AG04449 (cell line): ENCODE results near the gene ZNF25.
"Not testable (repeated sequence)": the region's sequence is repeated elsewhere in the genome, so short reads cannot be mapped to it uniquely, and the experiment has no call there.

Experiments used
- CTCF ChIA-PET: fragments of 350-600 bp; formaldehyde crosslinking; extraction: SDS; loops from one replicate; lab custom pipeline; 2021; ENCODE audit warnings: antibody characterized with exemption; lab: Yijun Ruan, JAX
- POLR2A ChIA-PET: fragments of 400-600, 350-600 bp; formaldehyde crosslinking; extraction: SDS; loops from one replicate; lab custom pipeline; 2020; ENCODE audit warnings: antibody characterized with exemption, inconsistent platforms; lab: Yijun Ruan, JAX
- DNase-seq: peaks from one replicate; pipeline ENCODE4 v3.0.0-alpha.2; 2010; ENCODE audit warnings: low read depth, low spot score
- H3K4me3 ChIP-seq: 2 replicates; pipeline ENCODE4 v1.5.1; 2011; ENCODE audit warnings: low read depth, mild to moderate bottlenecking, control low read depth, low read length
- TF ChIP-seq, protein P1 (sequence below): IDR thresholded peaks from one replicate; pipeline ENCODE4 v1.5.1; 2011; ENCODE audit warnings: mild to moderate bottlenecking, moderate library complexity, low read length, control low read depth, inconsistent platforms; ENCODE audit not compliant: insufficient read depth; ENCODE audit errors: missing control alignments

ZNF25 gene

DNA sequence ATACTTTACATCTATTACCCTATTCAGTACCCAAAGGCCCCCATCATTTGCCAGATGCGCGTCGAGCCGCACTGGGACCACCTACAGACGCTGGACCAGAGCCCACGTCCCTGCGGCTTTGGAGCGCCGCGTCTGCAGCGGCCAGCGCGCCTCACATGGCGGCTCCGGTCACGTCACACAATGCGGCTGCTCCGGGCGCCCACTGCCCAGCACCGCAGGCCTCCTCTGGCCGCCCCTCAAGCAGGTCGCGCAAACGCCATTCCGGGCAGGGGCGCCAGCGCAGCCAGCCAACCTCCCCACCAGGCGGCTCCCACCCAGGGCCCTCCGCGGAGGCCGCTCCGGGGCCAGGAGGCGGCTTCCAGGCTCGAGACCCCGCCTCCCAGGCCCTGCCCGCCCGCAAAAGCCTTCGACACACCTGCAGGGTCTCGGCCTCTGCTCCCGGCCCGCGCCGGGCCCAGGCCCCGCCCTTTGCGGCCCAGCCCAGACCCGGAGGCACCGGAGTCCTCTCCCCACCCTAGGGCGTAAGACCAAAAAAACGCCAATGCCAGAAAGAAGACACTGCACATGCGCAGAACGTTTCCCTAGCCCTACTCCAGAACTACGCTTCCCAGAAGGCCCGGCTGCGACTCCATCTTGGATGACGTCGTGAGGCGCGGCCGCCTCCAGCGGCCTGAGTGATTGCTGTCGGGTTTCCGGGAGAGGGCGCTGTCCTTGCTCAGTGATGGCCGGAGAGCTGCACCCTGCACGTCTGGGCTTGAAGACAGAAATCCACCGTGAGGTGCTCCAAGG, at the start of gene ZNF25:
TSS of gene ZNF25 (minus strand) at position 557 of the 789 bp plus-strand sequence. CDS start 4,925 bp downstream, outside the sequence.
- ChIA-PET CTCF (interaction anchor here (0.6 to 4.1 kb wide), 23 partner anchors 10 to 390 kb away, joined by 3 to 25 read pairs (median 4); partner anchors contain the start of gene ZNF33A), POLR2A (interaction anchor here (1.0 to 1.1 kb wide), 3 partner anchors 16 to 34 kb away, joined by 3 to 4 read pairs (median 4); partner anchors contain the start of gene ZNF33A)
- DNase-seq, result peak; percentile 89
- TF ChIP-seq, protein P1, sequence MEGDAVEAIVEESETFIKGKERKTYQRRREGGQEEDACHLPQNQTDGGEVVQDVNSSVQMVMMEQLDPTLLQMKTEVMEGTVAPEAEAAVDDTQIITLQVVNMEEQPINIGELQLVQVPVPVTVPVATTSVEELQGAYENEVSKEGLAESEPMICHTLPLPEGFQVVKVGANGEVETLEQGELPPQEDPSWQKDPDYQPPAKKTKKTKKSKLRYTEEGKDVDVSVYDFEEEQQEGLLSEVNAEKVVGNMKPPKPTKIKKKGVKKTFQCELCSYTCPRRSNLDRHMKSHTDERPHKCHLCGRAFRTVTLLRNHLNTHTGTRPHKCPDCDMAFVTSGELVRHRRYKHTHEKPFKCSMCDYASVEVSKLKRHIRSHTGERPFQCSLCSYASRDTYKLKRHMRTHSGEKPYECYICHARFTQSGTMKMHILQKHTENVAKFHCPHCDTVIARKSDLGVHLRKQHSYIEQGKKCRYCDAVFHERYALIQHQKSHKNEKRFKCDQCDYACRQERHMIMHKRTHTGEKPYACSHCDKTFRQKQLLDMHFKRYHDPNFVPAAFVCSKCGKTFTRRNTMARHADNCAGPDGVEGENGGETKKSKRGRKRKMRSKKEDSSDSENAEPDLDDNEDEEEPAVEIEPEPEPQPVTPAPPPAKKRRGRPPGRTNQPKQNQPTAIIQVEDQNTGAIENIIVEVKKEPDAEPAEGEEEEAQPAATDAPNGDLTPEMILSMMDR, result peak; percentile 96
- H3K4me3 ChIP-seq, result peak within 1 kb of the TSS; percentile 81

DNA sequence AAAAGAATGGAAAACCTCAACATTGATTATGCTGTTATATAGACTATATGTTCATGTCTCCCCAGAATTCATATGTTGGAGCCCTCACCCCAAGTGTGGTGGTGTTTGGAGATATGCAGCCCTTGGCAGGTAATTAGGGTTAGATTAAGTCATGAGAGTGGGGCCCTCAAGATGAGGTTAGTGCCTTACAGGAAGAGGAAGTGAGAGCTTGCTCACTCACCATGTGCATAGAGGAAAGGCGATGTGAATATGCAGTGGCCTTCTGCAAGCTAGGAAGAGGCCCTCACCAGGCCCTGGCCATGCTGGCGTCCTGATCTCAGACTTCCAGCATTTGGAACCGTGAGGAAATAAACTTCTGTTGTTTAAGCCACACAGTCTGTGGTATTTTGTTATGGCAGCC, 48.8 kb upstream of the ZNF25 start:
- ChIA-PET POLR2A (no interaction called here), CTCF (no interaction called here)
- H3K4me3 ChIP-seq, result no peak overlapping the region
- TF ChIP-seq, protein P1, result no peak
- no peak for DNase-seq

DNA sequence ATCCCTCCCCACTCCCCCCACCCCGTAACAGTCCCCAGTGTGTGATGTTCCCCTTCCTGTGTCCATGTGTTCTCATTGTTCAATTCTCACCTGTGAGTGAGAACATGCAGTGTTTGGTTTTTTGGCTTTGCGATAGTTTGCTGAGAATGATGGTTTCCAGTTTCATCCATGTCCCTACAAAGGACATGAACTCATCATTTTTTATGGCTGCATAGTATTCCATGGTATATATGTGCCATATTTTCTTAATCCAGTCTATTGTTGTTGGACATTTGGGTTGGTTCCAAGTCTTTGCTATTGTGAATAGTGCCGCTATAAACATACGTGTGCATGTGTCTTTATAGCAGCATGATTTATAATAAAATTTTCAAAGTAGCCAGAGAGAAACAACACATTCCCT, 42.7 kb upstream of the ZNF25 start:
- DNase-seq, POLR2A ChIA-PET, CTCF ChIA-PET, H3K4me3 ChIP-seq: not testable (repeated sequence)

DNA sequence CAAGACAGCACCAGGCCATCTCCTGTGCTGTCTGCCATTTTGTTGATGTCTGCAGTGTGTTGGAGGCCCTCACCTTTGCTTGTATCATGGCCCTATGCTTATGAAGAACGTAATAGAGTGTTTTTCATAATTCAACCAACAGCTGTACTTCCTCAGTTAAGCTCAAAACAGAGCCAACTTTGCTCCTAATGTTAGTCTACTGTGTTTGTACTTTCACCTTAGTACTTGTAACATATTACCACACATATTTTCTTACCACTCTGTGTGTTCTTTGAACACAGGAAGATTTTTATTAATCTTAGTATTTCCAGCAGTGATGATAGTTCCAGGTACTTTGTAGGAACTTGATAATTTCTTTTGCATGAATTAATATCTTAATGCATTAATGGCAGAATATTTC, 39.9 kb upstream of the ZNF25 start:
- ChIA-PET POLR2A (no interaction called here), CTCF (no interaction called here)
- no peak for DNase-seq
- no peak overlapping the region for H3K4me3 ChIP-seq
- TF ChIP-seq, protein P1, result no peak

DNA sequence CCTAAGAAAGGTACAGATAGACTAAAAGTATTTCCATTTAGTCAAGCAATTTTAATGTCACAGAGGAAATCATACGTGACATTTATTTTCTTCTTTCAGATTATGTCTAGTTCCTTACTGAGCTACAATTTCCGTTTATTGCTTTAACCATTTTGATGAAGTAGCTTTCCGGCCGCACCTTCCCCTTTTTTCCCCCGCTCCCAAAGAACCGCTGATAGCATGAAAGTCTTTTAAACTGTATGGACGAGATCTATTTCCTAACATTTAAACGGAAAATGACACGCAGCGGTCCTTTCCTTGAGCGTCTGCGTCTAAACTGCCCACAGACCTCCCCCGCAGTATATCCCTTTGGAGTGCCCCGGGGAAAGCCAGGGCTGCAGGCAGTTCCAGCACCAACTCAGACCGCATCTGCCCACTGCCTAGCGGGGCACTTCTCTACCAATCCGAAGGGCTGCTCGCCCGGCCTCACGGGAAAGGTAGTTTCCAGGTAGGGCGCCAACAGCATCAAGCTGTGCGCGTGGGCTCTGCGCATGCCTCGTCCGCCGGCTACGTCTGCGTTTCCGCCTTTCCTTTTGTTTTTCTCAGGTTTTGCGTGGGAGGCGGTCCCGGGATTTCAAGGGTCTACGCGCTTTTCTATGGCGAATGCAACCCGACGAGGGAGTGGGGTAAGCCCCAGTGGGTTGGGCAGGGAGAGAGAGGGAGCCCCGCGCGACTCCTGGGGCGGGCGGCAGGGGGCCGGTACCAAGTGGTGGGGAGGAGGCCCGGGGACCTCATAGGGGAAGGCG, 33.9 kb upstream of the ZNF25 start, which contains the start of gene ZNF33A:
TSS of gene ZNF33A (plus strand) at position 557 of the 785 bp plus-strand sequence. CDS start 1,667 bp downstream, outside the sequence.
- DNase-seq, result peak; percentile 58
- TF ChIP-seq, protein P1, result peak; percentile 0
- POLR2A ChIA-PET, result interaction anchor here (0.6 to 0.7 kb wide), 3 partner anchors 32 to 33 kb away, joined by 3 to 4 read pairs (median 4); partner anchors contain the start of gene ZNF25
- H3K4me3 ChIP-seq, result peak within 1 kb of the TSS; percentile 72
- CTCF ChIA-PET, result interaction anchor here (4.4 kb wide), 1 partner anchor 34 kb away, joined by 25 read pairs; the partner anchor contains the start of gene ZNF25

DNA sequence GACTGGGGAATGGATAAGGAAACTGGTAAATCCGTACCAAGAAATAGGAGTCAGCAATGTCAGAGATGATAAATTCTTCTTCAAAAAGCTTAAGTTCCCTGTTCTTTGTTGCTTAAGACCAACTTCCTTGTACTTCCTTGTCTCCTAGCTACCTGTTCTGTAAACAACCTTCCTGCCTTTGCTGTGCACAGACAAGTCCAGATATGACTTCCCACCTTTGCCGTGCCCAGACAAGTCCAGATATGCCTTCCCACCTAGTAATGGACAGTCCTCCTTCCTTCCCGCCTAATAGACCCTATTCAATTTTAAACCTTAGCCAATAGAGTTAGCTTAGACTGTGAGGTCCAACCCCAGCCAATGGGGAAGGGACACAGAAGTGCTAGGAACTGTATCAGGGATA, 31.5 kb upstream of the ZNF25 start:
- POLR2A ChIA-PET, result no interaction called here

More for the DNA sequence above, 31.5 kb upstream of the ZNF25 start:
- TF ChIP-seq, protein P1, result no peak
- no peak for DNase-seq
- CTCF ChIA-PET, result no interaction called here
- H3K4me3 ChIP-seq, result no peak overlapping the region
